SK-N-SH treated with all-trans-retinoic acid at 6 μM for 48 hours (cell line): ENCODE data around the gene HES5.

Experiments used
- ATAC-seq: fragments of 200-7000 bp; cut with Tn5 transposase; 3 replicates; pipeline ENCODE4 v1.9.1; 2020; ENCODE audit warnings: mild to moderate bottlenecking, moderate library complexity
- ARNTL ChIP-seq: fragments of 450-650 bp; formaldehyde crosslinking; IDR thresholded peaks from 2 replicates; pipeline ENCODE4 v1.5.0; 2020; ENCODE audit warnings: low read depth, mild to moderate bottlenecking, moderate library complexity, borderline replicate concordance
- CSDC2 ChIP-seq: fragments of 250-450 bp; sonication (Bioruptor Pico); IDR thresholded peaks from 2 replicates; pipeline ENCODE4 v1.5.0; 2020; ENCODE audit warnings: mild to moderate bottlenecking, moderate library complexity
- ESRRG ChIP-seq: fragments of 250-450 bp; sonication (Bioruptor Pico); IDR thresholded peaks from 2 replicates; pipeline ENCODE4 v1.6.1; 2021; ENCODE audit warnings: mild to moderate bottlenecking
- GLIS3 ChIP-seq: fragments of 250-450 bp; sonication (Bioruptor Pico); IDR thresholded peaks from 2 replicates; pipeline ENCODE4 v1.5.0; 2020; ENCODE audit warnings: mild to moderate bottlenecking, moderate library complexity
- ISL1 ChIP-seq: fragments of 250-450 bp; sonication (Bioruptor Pico); IDR thresholded peaks from 2 replicates; pipeline ENCODE4 v2.1.2; 2022; ENCODE audit warnings: mild to moderate bottlenecking, moderate library complexity
- PPARA ChIP-seq: fragments of 250-450 bp; sonication (Bioruptor Pico); IDR thresholded peaks from 2 replicates; pipeline ENCODE4 v1.5.0; 2020; ENCODE audit warnings: mild to moderate bottlenecking, borderline replicate concordance
- RARB ChIP-seq: fragments of 250-450 bp; sonication (Bioruptor Pico); IDR thresholded peaks from 2 replicates; pipeline ENCODE4 v1.8.0; 2021; ENCODE audit warnings: mild to moderate bottlenecking, moderate library complexity
- TCF4 ChIP-seq: fragments of 250-450 bp; sonication (Bioruptor Pico); IDR thresholded peaks from 2 replicates; pipeline ENCODE4 v1.8.0; 2021; ENCODE audit warnings: mild to moderate bottlenecking, moderate library complexity, borderline replicate concordance
- TOX ChIP-seq: fragments of 250-450 bp; sonication (Bioruptor Pico); IDR thresholded peaks from 2 replicates; pipeline ENCODE4 v1.8.0; 2021; ENCODE audit warnings: mild to moderate bottlenecking, moderate library complexity, borderline replicate concordance
- ZC3H10 ChIP-seq: fragments of 250-450 bp; sonication (Bioruptor Pico); IDR thresholded peaks from 2 replicates; pipeline ENCODE4 v1.5.1; 2021; ENCODE audit warnings: mild to moderate bottlenecking, moderate library complexity
- ZFP3 ChIP-seq: fragments of 250-450 bp; sonication (Bioruptor Pico); IDR thresholded peaks from 2 replicates; pipeline ENCODE4 v1.5.0; 2020; ENCODE audit warnings: mild to moderate bottlenecking, moderate library complexity
- ZFP30 ChIP-seq: fragments of 450-650 bp; formaldehyde crosslinking; IDR thresholded peaks from 2 replicates; pipeline ENCODE4 v1.5.0; 2022; ENCODE audit warnings: mild to moderate bottlenecking, moderate library complexity
- ZNF565 ChIP-seq: fragments of 450-650 bp; formaldehyde crosslinking; conservative IDR thresholded peaks from 2 replicates; pipeline ENCODE4 v1.5.0; 2020; ENCODE audit warnings: low read depth, mild to moderate bottlenecking, moderate library complexity
- ZNF70 ChIP-seq: fragments of 450-650 bp; formaldehyde crosslinking; IDR thresholded peaks from 2 replicates; pipeline ENCODE4 v1.5.0; 2020; ENCODE audit warnings: mild to moderate bottlenecking, moderate library complexity
- ZNF8 ChIP-seq: fragments of 450-650 bp; formaldehyde crosslinking; IDR thresholded peaks from 2 replicates; pipeline ENCODE4 v1.5.0; 2020; ENCODE audit warnings: mild to moderate bottlenecking, moderate library complexity
- TF ChIP-seq, protein P1 (sequence below): fragments of 250-450 bp; sonication (Bioruptor Pico); IDR thresholded peaks from 2 replicates; pipeline ENCODE4 v1.5.0; 2020; ENCODE audit warnings: mild to moderate bottlenecking, moderate library complexity
- TF ChIP-seq, protein P2 (sequence below): fragments of 250-450 bp; sonication (Bioruptor Pico); IDR thresholded peaks from 2 replicates; pipeline ENCODE4 v1.8.0; 2020; ENCODE audit warnings: mild to moderate bottlenecking, moderate library complexity, borderline replicate concordance
- TF ChIP-seq, protein P3 (sequence below): fragments of 250-450 bp; sonication (Bioruptor Pico); IDR thresholded peaks from 2 replicates; pipeline ENCODE4 v1.5.1; 2021; ENCODE audit warnings: mild to moderate bottlenecking, moderate library complexity
- TF ChIP-seq, protein P4 (sequence below): fragments of 250-450 bp; sonication (Bioruptor Pico); IDR thresholded peaks from 2 replicates; pipeline ENCODE4 v1.8.0; 2021; ENCODE audit warnings: low read depth, mild to moderate bottlenecking, moderate library complexity, borderline replicate concordance

HES5 gene

DNA sequence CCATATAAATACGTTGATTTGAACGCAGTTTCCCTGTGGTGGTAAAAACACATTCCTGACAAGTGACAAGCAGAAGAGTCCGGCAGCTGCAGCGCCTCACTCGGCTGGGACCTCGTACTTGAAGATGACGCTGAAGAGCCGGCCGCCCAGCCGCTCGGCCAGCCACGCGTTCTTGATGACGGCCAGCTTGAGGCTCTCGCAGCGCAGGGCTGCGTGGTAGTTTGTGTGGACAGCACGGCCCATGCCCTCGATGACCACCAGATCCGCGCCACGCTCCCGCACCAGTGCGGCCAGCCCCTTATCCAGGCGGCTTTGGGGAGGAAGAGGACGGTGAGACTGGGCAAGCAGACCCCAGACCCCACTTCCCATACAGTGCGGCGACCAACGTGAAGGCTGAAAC is 21.3 kb downstream of the HES5 start:
- no peak for ATAC-seq
- TF ChIP-seq CSDC2 (CRISPR knock-in tag): no peak
- no peak for TF ChIP-seq TCF4
- TF ChIP-seq RARB (CRISPR knock-in tag): no peak

DNA sequence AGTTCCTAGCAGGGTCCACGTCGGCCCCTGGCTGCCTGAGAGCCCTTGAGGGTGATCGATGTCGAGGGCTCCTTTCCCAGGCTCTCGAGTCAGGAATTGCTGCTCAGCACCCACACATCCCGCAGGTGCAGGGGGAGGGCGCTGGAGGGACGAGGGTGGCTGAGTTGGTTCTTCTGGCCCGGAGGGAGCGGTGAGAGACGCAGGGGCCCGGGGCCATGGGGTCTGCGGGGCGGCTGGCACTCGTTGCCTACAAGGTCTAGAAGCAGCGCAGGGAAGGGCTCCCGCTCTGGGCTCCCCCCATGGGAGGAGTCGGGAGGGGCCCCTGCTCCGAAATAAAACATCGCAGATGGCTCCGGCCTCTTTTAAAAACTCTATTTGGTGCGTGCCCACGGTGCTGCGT is 21.9 kb downstream of the HES5 start:
- no peak for TF ChIP-seq PPARA (CRISPR knock-in tag)
- TF ChIP-seq TOX: no peak
- no peak for TF ChIP-seq ZC3H10 (CRISPR knock-in tag)
- TF ChIP-seq ARNTL (CRISPR knock-in tag): no peak
- TF ChIP-seq ZNF565: no peak
- TF ChIP-seq RARB (CRISPR knock-in tag): no peak
- no peak for TF ChIP-seq TCF4
- TF ChIP-seq, protein P1, sequence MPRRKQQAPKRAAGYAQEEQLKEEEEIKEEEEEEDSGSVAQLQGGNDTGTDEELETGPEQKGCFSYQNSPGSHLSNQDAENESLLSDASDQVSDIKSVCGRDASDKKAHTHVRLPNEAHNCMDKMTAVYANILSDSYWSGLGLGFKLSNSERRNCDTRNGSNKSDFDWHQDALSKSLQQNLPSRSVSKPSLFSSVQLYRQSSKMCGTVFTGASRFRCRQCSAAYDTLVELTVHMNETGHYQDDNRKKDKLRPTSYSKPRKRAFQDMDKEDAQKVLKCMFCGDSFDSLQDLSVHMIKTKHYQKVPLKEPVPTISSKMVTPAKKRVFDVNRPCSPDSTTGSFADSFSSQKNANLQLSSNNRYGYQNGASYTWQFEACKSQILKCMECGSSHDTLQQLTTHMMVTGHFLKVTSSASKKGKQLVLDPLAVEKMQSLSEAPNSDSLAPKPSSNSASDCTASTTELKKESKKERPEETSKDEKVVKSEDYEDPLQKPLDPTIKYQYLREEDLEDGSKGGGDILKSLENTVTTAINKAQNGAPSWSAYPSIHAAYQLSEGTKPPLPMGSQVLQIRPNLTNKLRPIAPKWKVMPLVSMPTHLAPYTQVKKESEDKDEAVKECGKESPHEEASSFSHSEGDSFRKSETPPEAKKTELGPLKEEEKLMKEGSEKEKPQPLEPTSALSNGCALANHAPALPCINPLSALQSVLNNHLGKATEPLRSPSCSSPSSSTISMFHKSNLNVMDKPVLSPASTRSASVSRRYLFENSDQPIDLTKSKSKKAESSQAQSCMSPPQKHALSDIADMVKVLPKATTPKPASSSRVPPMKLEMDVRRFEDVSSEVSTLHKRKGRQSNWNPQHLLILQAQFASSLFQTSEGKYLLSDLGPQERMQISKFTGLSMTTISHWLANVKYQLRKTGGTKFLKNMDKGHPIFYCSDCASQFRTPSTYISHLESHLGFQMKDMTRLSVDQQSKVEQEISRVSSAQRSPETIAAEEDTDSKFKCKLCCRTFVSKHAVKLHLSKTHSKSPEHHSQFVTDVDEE (CRISPR knock-in tag): no peak
- TF ChIP-seq ESRRG (CRISPR knock-in tag): no peak
- no peak for TF ChIP-seq ZNF8 (CRISPR knock-in tag)
- ATAC-seq: no peak

DNA sequence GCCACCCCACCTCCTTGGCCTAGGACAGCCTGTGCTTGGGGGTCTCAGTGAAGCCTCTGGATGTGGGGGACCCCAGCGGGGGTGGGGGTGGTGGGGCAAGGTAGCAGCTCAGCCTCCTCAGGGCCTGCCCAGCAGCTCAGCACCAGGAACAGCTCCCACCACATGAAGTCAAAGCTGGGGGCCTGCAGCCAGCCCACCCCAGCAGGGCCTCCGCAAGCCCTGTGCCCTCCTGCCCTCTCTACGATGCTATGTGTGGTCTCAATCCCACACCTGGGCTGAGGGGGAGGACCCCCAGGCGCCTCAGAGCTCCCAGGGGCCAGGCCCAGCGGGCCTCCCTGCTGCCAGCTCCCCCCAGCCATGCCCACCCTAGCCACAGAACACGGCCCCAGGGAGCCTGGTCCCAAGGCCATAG is 22.3 kb downstream of the HES5 start:
- ATAC-seq: no peak
- TF ChIP-seq, protein P1 (CRISPR knock-in tag): no peak
- TF ChIP-seq, protein P2, sequence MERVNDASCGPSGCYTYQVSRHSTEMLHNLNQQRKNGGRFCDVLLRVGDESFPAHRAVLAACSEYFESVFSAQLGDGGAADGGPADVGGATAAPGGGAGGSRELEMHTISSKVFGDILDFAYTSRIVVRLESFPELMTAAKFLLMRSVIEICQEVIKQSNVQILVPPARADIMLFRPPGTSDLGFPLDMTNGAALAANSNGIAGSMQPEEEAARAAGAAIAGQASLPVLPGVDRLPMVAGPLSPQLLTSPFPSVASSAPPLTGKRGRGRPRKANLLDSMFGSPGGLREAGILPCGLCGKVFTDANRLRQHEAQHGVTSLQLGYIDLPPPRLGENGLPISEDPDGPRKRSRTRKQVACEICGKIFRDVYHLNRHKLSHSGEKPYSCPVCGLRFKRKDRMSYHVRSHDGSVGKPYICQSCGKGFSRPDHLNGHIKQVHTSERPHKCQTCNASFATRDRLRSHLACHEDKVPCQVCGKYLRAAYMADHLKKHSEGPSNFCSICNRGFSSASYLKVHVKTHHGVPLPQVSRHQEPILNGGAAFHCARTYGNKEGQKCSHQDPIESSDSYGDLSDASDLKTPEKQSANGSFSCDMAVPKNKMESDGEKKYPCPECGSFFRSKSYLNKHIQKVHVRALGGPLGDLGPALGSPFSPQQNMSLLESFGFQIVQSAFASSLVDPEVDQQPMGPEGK (CRISPR knock-in tag): no peak
- TF ChIP-seq ZC3H10 (CRISPR knock-in tag) (no peak), ZNF565 (no peak), ISL1 (CRISPR knock-in tag) (no peak), PPARA (CRISPR knock-in tag) (no peak), ZNF70 (no peak), ARNTL (CRISPR knock-in tag) (no peak), TOX (no peak)
- TF ChIP-seq, protein P3, sequence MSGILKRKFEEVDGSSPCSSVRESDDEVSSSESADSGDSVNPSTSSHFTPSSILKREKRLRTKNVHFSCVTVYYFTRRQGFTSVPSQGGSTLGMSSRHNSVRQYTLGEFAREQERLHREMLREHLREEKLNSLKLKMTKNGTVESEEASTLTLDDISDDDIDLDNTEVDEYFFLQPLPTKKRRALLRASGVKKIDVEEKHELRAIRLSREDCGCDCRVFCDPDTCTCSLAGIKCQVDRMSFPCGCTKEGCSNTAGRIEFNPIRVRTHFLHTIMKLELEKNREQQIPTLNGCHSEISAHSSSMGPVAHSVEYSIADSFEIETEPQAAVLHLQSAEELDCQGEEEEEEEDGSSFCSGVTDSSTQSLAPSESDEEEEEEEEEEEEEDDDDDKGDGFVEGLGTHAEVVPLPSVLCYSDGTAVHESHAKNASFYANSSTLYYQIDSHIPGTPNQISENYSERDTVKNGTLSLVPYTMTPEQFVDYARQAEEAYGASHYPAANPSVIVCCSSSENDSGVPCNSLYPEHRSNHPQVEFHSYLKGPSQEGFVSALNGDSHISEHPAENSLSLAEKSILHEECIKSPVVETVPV (CRISPR knock-in tag): no peak

DNA sequence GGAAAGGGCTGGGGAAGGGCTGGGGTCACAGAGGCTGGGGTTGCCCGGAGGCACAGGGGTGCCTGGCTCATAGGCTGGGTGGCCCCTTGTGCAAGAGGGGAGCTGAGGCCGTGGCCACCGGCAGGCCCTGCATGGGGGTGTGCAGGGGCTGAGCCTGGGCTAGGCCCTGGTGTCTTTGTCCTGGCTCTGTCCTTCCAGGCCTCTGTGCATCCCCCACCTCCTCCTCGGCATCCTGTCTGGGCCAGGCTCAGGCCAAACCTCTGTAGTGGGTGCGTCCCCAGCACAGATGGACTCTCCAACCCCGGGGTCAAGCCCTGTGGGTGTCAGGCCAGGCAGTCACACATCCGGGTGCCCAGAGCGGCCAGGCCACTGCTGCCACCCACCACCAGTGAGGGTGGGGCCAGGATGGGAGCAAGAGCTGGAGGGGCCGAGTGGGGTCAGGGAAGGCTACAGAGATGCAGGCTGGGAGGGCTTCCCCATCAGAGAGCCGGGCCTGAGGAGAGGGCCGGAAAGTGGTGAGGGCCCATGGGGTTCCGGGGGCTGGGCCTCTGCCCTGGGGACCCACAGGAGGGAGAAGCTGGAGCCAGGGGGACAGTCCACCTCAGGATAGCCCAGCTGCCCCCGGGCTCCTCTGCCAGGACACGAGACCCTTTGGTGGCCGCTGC is 23.0 kb downstream of the HES5 start:
- ATAC-seq: peak; percentile 3; the same call in 1 of the 3 replicates
- no peak for TF ChIP-seq ZNF8 (CRISPR knock-in tag)
- TF ChIP-seq, protein P1 (CRISPR knock-in tag): no peak
- TF ChIP-seq, protein P4, sequence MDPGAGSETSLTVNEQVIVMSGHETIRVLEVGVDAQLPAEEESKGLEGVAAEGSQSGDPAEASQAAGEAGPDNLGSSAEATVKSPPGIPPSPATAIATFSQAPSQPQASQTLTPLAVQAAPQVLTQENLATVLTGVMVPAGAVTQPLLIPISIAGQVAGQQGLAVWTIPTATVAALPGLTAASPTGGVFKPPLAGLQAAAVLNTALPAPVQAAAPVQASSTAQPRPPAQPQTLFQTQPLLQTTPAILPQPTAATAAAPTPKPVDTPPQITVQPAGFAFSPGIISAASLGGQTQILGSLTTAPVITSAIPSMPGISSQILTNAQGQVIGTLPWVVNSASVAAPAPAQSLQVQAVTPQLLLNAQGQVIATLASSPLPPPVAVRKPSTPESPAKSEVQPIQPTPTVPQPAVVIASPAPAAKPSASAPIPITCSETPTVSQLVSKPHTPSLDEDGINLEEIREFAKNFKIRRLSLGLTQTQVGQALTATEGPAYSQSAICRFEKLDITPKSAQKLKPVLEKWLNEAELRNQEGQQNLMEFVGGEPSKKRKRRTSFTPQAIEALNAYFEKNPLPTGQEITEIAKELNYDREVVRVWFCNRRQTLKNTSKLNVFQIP (CRISPR knock-in tag): no peak
- TF ChIP-seq PPARA (CRISPR knock-in tag): no peak
- TF ChIP-seq ARNTL (CRISPR knock-in tag): no peak
- no peak for TF ChIP-seq GLIS3 (CRISPR knock-in tag)
- TF ChIP-seq TCF4: no peak
- no peak for TF ChIP-seq ZFP3 (CRISPR knock-in tag)
- TF ChIP-seq, protein P2 (CRISPR knock-in tag): no peak
- no peak for TF ChIP-seq ZFP30
- no peak for TF ChIP-seq ZC3H10 (CRISPR knock-in tag)
